ENCODE results near the gene FXYD1.

Gene FXYD1

GRCh38 chr19:35117799-35118198 is 20.8 kb upstream of the FXYD1 start:
- Histone ChIP-seq H3K36me3 (no peaks in the 10 kb centered on the region), H3K9me3 (no peaks in the 10 kb centered on the region), H3K4me3 (ENCODE audit: low read depth, low read length) (no peak overlapping the region), H3K27me3 (no peaks in the 10 kb centered on the region), H3K4me1 (no peaks in the 10 kb centered on the region)
- TF ChIP-seq CTCF (IDR thresholded peaks at IDR 0.05; ENCODE audit: low read depth, low read length): no peak
- DNase-seq: no peak

DNA sequence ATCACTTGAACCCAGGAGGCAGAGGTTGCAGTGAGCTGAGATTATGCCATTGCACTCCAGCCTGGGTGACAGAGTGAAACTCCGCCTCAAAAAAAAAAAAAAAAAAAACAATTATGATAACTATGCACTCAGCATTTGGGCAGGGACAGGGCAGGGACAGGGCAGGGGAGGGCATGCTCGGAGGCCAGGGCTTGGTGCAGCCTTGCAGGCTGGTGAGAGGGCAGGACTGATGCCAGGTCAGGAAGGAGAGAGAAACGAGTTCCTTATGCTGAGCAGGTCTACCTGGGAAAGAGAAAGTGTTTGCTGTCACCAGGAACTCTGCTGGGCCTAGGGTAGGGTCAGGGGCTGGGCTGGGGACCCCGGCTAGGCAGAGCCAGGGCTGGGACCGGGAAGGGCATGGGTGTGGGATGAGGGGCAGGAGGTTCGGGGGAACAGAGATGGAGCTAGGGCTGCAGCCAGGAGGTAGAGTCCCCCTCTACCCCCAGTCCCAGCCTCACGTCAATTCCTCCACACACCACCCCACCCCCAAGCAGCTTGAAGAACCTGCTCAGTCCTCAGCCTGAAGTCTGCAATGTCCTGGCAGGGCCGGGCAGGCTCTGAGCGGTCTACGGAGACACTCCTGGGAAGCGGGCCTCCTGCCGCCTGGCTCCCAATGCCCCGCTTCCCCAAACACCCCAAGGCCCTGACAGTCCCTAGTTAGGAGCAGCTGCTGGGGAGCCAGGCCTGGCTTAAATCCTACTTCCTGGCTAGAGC is 20.2 kb upstream of the FXYD1 start:
- Histone ChIP-seq H3K4me1 (no peaks in the 10 kb centered on the region), H3K36me3 (no peaks in the 10 kb centered on the region), H3K4me3 (ENCODE audit: low read depth, low read length) (no peak overlapping the region), H3K9me3 (no peaks in the 10 kb centered on the region), H3K27me3 (no peaks in the 10 kb centered on the region)
- TF ChIP-seq CTCF (IDR thresholded peaks at IDR 0.05; ENCODE audit: low read depth, low read length): no peak
- no peak for DNase-seq

DNA sequence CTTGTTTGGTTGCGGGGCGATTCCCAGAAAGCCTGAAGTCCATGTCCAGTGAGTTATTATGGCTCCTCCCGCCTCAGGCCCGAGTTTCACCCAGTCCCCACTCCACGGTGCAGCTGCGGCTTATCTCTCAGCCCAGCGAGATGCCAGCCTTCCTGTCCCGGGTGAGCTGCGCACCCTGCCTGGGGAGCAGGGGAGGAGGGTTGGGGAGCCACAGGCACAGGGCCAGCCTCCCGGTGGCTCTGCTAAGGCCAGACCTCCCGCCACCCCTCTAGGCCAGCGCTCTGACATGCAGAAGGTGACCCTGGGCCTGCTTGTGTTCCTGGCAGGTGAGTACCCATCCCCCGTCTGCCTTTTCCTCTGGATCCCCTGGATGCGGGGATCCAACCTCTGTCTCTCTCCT is 19.5 kb upstream of the FXYD1 start:
- H3K27me3 ChIP-seq: no peaks in the 10 kb centered on the region
- H3K36me3 ChIP-seq: no peaks in the 10 kb centered on the region
- no peak for DNase-seq
- no peak overlapping the region for H3K4me3 ChIP-seq (ENCODE audit: low read depth, low read length)
- H3K9me3 ChIP-seq: no peaks in the 10 kb centered on the region
- no peak for TF ChIP-seq CTCF (IDR thresholded peaks at IDR 0.05; ENCODE audit: low read depth, low read length)
- H3K4me1 ChIP-seq: no peaks in the 10 kb centered on the region

DNA sequence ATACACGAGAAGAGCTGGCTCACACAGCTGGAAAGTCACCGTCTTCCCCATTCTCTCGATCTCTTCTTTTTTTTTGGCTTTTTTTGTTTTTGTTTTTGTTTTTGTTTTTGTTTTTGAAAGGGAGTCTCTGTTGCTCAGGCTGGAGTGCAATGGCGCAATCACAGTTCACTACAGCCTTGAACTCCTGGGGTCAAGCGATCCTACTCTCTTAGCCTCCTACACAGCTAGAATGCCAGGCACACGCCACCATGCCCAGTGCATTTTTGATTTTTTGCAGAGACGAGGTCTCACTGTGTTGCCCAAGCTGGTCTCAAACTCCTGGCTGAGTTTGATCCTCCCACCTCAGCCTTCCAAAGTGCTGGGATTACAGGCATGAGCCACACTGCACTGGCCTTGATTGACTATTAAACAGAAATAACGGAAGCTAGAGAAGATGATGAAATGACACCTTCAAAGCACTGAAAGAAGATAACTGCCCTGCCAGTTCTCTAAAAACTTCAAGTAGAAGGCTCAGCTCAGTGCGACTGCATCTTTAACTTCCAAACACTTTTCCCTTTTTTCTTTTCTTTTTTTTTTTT is 19.0 kb upstream of the FXYD1 start:
- no peak for DNase-seq
- TF ChIP-seq CTCF (IDR thresholded peaks at IDR 0.05; ENCODE audit: low read depth, low read length): no peak
- no peaks in the 10 kb centered on the region for H3K36me3 ChIP-seq
- H3K4me3 ChIP-seq (ENCODE audit: low read depth, low read length): no peak overlapping the region
- H3K27me3 ChIP-seq: no peaks in the 10 kb centered on the region
- H3K9me3 ChIP-seq: no peaks in the 10 kb centered on the region
- H3K4me1 ChIP-seq: 0 out of 2 replicates have a peak, but pooled peaks cover 1% of the 10 kb centered on the region

DNA sequence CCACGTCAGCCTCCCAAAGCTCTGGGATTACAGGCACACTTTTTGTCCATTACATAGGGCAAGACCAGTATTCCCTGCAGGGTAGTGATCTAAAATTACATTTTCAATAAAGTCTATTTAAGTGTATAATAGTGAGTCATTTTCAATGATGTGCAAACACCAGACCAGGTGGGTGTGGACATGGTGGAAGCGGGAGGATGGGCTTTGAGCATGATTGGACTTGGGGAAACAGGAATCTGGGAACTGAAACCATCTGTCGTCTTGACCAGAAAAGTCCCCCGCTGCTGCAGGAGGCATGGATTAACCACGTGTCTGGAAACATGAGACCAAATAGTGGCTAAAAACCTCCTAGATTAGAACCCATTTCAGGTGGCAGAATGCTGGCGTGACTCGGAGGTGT is 18.1 kb upstream of the FXYD1 start:
- no peak for TF ChIP-seq CTCF (IDR thresholded peaks at IDR 0.05; ENCODE audit: low read depth, low read length)
- DNase-seq: no peak
- no peak overlapping the region for H3K4me3 ChIP-seq (ENCODE audit: low read depth, low read length)
- H3K4me1 ChIP-seq: 0 out of 2 replicates have a peak, but pooled peaks cover 3% of the 10 kb centered on the region
- H3K27me3 ChIP-seq: no peaks in the 10 kb centered on the region
- H3K9me3 ChIP-seq: no peaks in the 10 kb centered on the region
- no peaks in the 10 kb centered on the region for H3K36me3 ChIP-seq

DNA sequence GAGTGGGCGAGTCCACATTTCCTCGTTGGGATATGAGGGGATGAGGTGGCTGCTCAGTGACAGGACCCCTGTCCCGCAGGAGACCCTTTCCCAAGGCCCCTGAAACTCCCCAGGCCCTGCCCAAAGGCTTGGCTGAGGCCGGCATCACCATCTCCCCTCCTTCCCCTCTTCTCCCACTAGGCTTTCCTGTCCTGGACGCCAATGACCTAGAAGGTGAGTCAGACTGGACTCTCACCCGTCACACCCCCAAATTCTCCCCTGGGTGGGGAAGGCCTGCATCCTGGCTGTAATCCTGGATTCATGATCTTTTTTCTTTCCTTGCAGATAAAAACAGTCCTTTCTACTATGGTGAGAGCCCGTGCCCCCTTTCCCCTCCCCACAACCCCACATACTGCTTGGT is 17.7 kb upstream of the FXYD1 start:
- DNase-seq: no peak
- H3K4me1 ChIP-seq: 0 out of 2 replicates have a peak, but pooled peaks cover 3% of the 10 kb centered on the region
- no peak overlapping the region for H3K4me3 ChIP-seq (ENCODE audit: low read depth, low read length)
- H3K36me3 ChIP-seq: no peaks in the 10 kb centered on the region
- no peaks in the 10 kb centered on the region for H3K9me3 ChIP-seq
- TF ChIP-seq CTCF (IDR thresholded peaks at IDR 0.05; ENCODE audit: low read depth, low read length): no peak
- no peaks in the 10 kb centered on the region for H3K27me3 ChIP-seq

Data from BE2C (cell line).